GM18858 (cell line): Measurements from ENCODE around the gene GRIA4.
"Not testable (repeated sequence)": the region's sequence is repeated elsewhere in the genome, so short reads cannot be mapped to it uniquely, and the experiment has no call there.

Source experiments
- ATAC-seq: cut with Tn5 transposase; IDR thresholded peaks from one replicate; pipeline ENCODE4 v1.9.1; 2021; ENCODE audit not compliant: unreplicated experiment

GRIA4 gene

DNA sequence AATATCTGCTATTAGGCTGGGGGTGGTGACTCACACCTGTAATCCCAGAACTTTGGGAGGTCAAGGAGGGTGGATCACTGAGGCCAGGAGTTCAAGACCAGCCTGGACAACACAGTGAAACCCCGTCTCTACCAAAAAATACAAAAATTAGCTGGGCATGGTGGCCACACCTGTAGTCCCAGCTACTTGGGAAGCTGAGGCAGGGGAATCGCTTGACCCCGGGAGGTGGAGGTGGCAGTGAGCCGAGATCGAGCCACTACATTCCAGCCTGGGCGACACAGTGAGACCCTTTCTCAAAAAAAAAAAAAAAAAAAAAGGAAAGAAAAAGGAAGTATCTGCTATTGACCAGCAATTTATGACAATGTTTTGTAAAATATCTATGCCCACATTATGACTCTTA, 176.0 kb downstream of the GRIA4 start:
- not testable (repeated sequence) for ATAC-seq

- ATAC-seq = no peak
Measured at GRCh38 chr11:105786741-105787140, 176.9 kb downstream of the GRIA4 start.

DNA sequence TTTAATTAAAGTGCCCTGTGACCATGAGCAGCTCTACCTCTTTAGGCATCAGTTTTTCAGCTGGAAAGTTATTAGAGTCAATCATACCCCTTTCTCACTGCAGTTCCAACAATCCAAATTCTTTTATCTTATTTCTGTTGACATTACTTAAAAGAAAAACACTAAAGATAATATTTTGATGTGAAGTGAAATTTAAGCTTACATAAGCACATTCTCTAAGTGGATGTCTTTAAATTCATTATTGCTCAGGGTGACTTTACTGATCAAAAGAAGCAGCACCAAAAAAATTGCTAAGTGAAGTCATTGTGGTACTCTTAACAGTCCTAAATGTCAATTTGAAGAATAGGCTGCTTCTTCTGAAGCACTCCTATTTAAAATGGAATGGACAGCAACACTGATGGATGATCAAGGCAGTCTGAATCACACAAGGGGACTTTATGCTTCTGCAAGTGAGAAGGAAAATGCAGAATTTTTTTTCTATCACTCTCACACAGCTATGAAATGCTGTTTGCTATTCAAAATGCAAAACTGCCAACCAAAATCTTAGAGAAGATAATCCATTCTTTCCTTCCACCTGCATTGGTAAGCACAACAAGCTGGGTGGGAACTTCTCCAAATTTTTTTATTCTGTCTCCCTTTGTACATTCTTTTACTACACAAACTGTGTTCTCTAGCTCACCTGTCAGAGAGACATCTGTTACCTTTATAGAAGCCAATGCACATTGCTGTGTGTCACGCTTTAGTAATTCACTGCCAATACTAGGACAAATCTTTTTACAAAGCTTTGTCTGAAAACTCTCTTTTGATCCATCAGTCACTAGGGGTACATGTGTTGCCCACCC, 179.9 kb downstream of the GRIA4 start:
- no peak for ATAC-seq

GRCh38 chr11:105790840-105791239, 181.0 kb downstream of the GRIA4 start:
- ATAC-seq = no peak

DNA sequence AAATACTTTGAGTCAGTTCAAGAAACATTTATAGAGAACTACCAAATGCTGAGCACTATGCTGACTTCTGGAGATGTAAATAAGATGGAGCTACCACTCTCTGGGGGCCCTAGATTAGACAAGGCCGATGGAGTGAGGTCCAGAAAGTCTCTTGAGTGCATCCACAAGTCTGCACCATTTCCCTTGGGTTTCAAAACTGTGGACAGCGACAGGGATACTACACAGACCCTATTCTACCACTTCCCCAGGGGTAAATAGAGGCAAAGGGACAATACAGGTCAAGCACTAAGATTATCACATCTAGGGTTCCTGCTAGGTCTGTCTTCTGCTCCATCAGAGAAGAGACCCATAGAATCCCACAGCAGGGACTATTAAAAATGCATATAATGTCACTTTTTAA, 183.2 kb downstream of the GRIA4 start:
- no peak for ATAC-seq

- ATAC-seq = no peak
Measured at GRCh38 chr11:105799263-105799662, 189.4 kb downstream of the GRIA4 start.

DNA sequence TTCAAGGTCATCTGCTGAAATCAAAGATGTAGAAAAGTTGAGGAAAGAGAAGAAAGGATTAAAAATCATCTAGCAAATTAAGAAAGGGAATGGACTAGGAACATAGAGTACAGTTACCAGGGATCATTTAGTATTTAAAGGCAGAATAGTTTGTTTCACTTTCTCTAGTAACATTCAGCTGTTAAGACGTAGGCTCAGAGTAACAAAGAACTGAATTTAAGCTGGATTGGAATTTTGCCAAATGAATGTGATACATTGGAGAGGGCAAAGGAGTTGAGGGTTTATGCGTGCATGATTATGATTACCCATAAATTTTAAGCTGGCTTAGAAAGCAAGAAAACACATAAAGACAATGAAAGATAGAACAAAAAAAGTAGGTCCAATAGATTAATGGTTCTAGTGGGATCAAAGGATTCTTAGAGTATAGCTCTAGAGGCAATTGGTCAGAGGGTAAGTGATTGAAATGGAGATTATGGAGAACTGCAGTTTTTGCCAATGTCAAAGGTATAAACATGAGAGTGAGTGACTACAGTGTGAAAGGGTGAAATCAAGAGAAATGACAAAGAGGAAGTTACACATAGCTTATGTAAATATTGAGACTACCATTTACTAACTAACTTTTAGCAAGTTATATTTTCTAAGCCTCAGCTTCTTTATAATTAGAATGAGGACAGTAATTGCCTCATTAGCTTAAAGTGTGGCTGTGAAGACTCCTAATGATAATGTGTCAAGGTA, 190.0 kb downstream of the GRIA4 start:
- ATAC-seq = no peak

DNA sequence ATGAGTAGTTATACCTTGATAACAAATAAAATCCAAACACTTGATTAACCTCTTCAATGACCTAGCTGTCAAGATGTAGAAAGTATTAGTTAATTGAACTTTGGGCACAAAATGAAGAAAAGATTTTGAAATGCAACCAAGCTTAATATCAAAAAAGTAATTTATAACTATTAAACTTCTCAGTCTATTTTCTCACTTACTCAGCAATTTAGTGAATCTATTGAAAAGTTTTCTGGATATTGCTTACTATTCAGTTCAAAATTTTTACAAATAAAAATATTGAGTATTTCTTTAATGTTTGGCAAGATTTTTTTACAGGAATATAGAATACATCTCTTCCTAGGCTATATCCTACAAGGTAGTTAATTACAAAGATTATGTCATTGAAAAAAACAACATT, 192.5 kb downstream of the GRIA4 start:
- ATAC-seq = no peak

GRCh38 chr11:105811242-105811641, 201.4 kb downstream of the GRIA4 start:
- no peak for ATAC-seq

- no peak for ATAC-seq
Measured at GRCh38 chr11:105821372-105821771, 211.5 kb downstream of the GRIA4 start.

GRCh38 chr11:105821781-105822180, 211.9 kb downstream of the GRIA4 start:
- ATAC-seq = no peak

- ATAC-seq = no peak
Measured at GRCh38 chr11:105823495-105824033, 213.7 kb downstream of the GRIA4 start.

GRCh38 chr11:105824457-105825013, 214.7 kb downstream of the GRIA4 start:
- ATAC-seq = no peak

- no peak for ATAC-seq
Measured at GRCh38 chr11:105825141-105825540, 215.3 kb downstream of the GRIA4 start.

GRCh38 chr11:105827906-105828305, 218.0 kb downstream of the GRIA4 start:
- no peak for ATAC-seq

- ATAC-seq = peak; percentile 97
Measured at GRCh38 chr11:105829084-105829483, 219.2 kb downstream of the GRIA4 start.

- ATAC-seq = no peak
Measured at GRCh38 chr11:105834461-105834860, 224.6 kb downstream of the GRIA4 start.

GRCh38 chr11:105838668-105839384, 229.0 kb downstream of the GRIA4 start:
- peak; percentile 48 for ATAC-seq

DNA sequence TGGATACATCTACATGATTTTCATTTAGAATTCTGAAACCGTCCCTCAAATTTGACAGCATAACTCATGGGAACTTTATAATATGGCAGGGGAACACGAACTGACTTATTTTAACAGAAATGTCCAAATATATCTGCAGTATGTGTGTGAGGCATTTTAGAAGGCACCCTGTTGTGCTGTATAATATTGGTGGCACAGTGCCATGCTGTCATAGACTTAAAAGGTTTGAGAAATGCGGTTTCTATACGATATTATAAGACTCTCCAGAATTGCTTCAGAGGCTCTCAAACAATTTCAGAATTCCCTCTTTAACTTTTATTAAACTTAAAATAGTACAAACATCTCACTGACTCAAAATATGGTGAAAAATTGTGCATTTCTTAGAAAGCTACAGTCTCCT, 230.5 kb downstream of the GRIA4 start:
- no peak for ATAC-seq

- no peak for ATAC-seq
Measured at GRCh38 chr11:105852403-105852802, 242.5 kb downstream of the GRIA4 start.

GRCh38 chr11:105854269-105854668, 244.4 kb downstream of the GRIA4 start:
- no peak for ATAC-seq
